GM12892 (cell line): ENCODE data around the gene NOSTRIN.
"Not testable (repeated sequence)": the region's sequence is repeated elsewhere in the genome, so short reads cannot be mapped to it uniquely, and the experiment has no call there.

Experiments used
- DNase-seq: peaks from one replicate; pipeline ENCODE4 v3.0.0; 2011; ENCODE audit not compliant: insufficient read length
- FAIRE-seq: peaks from 2 replicates; lab custom pipeline; 2011; peaks lifted over from hg19 to GRCh38; lab: Jason Lieb, UNC
- POLR2A ChIP-seq: IDR thresholded peaks from 2 replicates; pipeline ENCODE4 v1.6.1; 2011; ENCODE audit warnings: low read depth, low read length, control low read depth
- POLR2AphosphoS5 ChIP-seq: IDR thresholded peaks from 2 replicates; pipeline ENCODE4 v1.6.1; 2011; ENCODE audit warnings: low read depth, low read length, control low read depth
- TAF1 ChIP-seq: IDR thresholded peaks from 2 replicates; pipeline ENCODE4 v1.6.1; 2011; ENCODE audit warnings: low read depth, mild to moderate bottlenecking, control low read depth, low read length, borderline replicate concordance

NOSTRIN gene

DNA sequence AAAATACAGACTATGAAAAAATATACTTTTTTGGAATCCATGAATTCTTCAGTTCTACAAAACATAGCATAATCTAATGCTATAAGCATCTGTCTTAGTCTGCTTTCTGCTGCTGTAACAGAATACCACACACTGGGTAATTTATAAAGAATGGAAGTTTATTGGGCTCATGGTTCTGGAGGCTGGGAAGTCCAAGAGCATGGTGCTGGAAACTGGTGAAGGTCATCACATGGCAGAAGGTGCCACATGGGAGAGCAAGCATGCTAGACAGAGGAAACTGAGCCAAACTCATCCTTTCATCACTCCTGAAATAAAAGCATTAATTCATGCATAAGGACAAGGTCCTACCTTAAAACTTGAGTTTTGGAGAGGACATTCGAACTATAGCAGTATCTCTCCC lies 26.6 kb upstream of the NOSTRIN start:
- TF ChIP-seq TAF1: no peak
- no peak for TF ChIP-seq POLR2A
- TF ChIP-seq POLR2AphosphoS5: no peak
- no peak for DNase-seq
- FAIRE-seq: no peak

DNA sequence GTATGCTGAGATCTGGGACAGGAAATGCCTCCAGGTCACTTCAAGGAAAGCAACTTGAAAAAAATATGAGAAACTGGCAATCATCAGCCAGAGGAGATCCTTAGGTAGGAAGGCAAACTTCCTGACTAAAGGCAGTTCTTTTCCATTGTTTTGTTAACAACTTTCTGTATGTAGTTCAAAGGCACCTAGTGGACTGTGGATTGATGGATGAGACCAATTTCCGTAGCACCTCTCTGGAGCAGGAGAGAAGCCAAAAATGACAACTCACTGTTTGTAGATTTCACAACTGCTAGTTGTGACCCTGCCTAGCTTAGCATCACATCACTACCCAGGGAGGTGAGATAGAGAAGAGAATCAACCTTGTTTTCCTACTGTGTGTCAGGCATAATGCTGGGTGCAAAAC lies 21.8 kb upstream of the NOSTRIN start:
- FAIRE-seq (no peak), DNase-seq (no peak)
- TF ChIP-seq TAF1: no peak

DNA sequence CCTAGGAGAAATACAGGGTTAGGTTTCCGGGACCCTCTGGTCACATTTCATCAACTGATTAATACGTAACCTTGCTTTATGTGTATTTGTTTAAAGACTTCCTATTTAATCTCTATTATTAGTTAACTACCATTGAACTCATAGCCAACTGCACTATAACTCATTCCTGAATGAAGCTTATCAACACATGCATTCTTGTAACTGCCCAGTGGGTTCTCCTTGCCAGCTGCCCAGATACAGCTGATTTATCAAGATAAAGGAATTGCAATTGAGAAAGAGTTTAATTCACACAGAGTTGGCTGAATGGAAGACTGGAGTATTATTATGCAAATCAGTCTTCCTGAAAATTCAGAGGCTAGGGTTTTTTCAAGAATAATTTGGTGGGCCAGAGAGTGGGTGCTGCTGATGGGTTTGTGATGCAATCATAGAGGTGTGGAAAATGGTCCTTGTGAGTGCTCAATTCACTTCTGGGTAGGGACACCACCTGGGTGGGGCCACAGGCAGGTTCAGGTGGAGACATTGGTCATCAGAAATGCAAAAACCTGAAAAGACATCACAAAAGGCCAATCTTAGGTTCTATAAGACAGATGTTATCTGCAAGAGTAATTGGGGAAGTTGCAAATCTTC lies 21.1 kb upstream of the NOSTRIN start:
- DNase-seq (no peak), FAIRE-seq (no peak)
- TF ChIP-seq POLR2AphosphoS5 (no peak), TAF1 (no peak)

DNA sequence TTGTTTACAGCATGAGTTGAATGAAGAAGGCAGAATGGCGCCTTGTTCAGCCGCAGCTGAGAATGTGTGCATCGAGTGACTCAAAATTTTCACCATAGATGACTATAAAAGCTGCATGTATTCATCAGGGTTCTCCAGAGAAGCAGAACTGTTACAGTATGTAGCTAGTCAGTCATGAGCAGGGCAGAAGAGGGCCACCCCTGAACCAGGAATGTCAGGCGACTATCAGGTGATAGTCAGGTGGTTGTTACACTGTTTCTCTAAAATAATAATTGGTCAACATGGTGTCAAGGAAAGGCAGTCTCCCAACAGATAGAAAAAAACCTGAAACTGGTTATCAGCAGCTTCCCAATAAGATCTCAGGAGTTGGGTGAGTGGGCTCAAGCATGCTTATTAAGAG lies 20.2 kb upstream of the NOSTRIN start:
- FAIRE-seq (no peak), DNase-seq (no peak)
- TF ChIP-seq POLR2A: no peak
- no peak for TF ChIP-seq TAF1
- no peak for TF ChIP-seq POLR2AphosphoS5

DNA sequence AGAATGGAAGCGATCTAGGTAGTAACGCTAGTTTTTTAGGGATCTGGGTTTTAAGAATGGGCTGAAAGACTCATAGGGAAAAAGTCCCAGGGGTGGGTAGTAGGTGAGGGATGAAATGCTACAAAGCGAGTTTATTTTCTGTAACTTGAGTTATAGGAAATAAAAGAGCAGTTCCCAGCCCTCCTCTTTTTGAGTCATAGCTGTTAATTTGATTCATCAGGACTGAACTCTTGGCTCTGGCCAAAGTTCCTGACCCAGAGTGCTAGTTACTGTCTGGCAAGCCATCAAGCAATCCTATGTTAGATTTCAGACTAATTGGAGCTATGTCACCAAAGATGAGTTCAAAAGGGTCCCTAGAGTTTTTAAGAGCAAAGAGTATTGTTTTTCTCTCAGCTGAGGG lies 17.4 kb upstream of the NOSTRIN start:
- FAIRE-seq (no peak), DNase-seq (no peak)

DNA sequence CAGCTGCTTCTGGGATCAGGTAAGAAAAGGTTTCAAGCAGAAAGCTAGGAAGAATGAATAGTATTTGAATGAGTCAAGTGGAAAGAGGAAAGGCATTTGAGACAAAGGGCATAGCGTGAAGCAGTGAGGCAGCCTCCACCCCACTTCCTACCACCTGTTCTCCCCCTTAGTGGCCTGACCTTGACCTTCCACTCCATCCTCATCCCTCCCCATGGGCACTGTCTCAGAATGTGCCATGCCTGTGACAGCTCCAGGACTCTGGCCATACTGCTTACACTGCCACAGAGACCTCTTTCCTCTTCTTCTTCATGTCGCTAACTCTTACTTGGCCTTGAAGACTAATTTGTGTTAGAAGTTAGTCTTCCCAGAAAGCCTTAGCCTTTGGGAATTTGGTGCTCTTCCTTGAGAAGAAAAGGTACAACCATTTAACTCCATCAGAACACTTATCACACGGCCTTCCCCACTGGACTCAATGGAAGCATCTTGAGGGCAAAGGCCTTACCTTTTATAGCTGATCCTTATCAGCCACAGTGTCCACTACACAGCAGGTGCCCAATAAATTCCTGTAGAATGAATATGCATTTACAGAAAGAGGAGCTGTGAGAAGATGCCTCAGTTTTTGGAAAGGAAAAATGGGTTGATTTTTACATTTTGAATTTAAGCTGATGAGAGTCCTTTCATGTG lies 15.2 kb upstream of the NOSTRIN start:
- no peak for TF ChIP-seq POLR2A
- no peak for TF ChIP-seq POLR2AphosphoS5
- TF ChIP-seq TAF1: no peak
- FAIRE-seq (no peak), DNase-seq (no peak)

More for the DNA sequence above, 17.4 kb upstream of the NOSTRIN start:
- no peak for TF ChIP-seq TAF1
- no peak for TF ChIP-seq POLR2A
- TF ChIP-seq POLR2AphosphoS5: no peak

DNA sequence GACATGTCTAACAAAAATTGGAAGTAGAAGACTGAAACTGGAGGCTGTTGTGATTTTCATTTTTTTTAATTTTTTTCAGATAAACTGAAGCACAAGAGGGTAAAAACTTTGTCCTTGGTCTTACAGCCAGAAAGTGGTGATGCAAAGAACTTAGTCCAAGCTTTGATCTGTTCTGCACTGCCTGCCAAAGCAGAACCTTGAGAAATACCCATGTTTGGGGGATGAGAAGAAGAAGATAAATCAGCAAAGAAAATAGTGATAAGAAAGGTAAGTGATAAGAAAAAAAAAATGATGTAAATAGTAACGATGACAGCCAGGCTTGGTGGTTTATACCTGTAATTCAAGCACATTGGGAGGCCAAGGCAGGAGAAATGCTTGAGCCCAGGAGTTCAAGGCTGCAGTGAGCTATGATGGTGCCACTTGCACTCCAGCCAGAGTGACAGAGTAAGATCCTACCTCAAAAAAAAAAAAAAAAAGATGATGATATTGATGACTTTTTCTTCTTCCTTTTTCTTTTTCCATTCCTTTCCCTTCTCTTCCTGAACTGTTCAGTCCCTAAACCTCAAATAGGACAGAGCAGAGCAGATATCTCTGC lies 14.6 kb upstream of the NOSTRIN start:
- TF ChIP-seq TAF1: no peak
- TF ChIP-seq POLR2AphosphoS5: no peak
- TF ChIP-seq POLR2A: no peak
- DNase-seq (no peak), FAIRE-seq (no peak)

DNA sequence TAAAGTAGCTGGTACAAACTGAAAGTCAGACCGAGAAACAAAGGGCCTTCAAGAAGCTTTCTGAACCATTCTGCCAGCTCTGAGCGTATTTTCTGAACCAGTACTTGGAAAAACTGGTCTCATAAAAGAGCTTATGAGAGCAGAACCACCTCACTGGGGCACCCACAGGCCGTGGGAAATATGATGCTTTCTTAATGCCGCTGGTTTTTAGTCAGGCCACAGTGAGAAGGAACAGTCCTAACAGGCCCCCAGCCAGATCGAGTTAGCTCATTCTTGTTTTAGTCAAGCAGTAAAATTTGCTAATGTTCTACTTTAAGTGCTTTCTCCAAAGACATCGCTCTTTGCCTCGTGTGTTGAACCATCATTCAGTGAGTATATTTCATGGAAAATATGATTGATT lies 12.7 kb upstream of the NOSTRIN start:
- FAIRE-seq (no peak), DNase-seq (no peak)
- TF ChIP-seq TAF1: no peak

DNA sequence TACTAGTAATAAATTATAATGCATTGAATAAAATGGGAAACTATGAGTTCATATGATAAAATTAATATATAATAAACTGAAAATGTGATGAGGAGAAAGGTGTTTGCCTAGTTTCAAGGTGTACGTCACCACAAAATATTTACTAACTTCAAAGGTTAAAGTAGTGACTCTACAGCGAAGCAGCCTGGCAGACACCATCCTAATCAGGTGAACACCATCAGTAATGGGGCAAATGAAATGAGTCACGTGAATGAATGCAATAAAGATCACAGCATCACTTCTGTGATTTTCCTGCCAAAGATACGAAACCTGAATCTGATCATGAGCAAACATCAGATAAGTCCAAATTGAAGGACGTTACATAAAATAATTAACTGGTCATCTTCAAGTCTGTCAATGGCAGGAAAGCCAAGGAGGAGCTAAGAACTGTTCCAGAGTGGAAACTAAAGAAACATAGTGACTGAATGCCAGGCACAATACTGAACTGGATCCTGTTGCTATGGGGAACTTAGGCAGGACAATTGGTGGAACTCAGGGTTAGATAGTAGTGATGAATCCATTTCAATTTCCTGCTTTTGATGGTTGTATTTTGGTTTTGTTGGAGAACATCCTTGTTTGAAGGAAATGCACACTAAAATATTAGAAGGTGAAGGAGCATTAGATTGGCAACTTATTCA lies 12.1 kb upstream of the NOSTRIN start:
- TF ChIP-seq POLR2AphosphoS5 (no peak), TAF1 (no peak), POLR2A (no peak)
- FAIRE-seq (no peak), DNase-seq (no peak)

DNA sequence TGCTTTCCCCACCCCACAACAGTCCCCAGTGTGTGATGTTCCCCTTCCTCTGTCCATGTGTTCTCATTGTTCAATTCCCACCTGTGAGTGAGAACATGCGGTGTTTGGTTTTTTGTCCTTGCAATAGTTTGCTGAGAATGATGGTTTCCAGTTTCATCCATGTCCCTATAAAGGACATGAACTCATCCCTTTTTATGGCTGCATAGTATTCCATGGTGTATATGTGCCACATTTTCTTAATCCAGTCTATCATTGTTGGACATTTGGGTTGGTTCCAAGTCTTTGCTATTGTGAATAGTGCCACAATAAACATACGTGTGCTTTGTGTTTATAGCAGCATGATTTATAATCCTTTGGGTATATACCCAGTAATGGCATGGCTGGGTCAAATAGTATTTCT lies 11.3 kb upstream of the NOSTRIN start:
- DNase-seq, FAIRE-seq: not testable (repeated sequence)

DNA sequence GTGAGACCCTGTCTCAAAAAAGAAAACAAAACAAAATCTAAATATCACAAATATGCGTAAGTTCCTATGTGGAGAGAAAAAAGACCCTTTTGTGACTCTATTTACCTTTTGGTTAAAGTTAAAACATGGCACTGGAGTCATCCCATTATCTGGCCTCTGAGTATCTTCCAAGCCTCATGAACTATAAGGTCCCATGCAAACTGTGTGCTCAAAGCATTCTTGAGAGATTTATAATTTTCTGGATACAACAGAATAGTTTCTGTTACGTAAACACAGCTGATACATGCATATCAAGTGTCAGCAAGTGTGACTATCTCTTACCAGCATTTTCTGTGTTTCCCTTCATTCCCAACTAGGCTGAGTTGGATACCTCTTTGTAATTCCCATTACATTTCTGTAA lies 8.8 kb upstream of the NOSTRIN start:
- no peak for TF ChIP-seq TAF1
- TF ChIP-seq POLR2AphosphoS5: no peak
- TF ChIP-seq POLR2A: no peak
- FAIRE-seq (no peak), DNase-seq (no peak)

DNA sequence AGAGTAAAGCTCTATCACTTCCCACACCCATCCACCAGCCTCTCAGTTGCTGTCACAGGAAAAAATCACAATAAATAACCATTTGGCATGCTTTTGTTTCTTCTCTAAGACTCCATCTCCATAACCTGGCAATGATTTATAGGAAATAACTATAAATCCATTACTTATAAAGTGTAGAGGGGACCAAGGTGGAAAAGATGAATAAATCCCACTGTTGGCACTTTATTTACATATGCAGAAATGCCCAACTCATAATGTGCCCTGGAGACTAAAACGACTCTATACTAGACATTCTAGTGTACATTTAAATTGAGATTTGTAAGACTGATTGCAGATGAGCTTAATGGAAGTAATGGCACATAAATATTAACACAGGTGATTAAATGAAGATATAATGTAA lies 7.5 kb upstream of the NOSTRIN start:
- no peak for FAIRE-seq
- TF ChIP-seq POLR2A (no peak), POLR2AphosphoS5 (no peak), TAF1 (no peak)
- no peak for DNase-seq
